HepG2 (cell line): ENCODE results near the gene PPP1R18. TPM values are rescaled to one million over a fixed set of nuclear protein-coding genes. Genes with fewer than 3 reads are reported as not detected.

Experiments
- HMG20A ChIP-seq: IDR thresholded peaks from 2 replicates; pipeline ENCODE4 v1.6.1; 2016; ENCODE audit warnings: borderline replicate concordance
- JUN ChIP-seq: sonication (generic); formaldehyde crosslinking; IDR thresholded peaks from 2 replicates; pipeline ENCODE4 v1.4.0; 2020; ENCODE audit warnings: mild to moderate bottlenecking, missing genetic modification reagents
- MED1 ChIP-seq: sonication (generic); formaldehyde crosslinking; IDR thresholded peaks from 2 replicates; pipeline ENCODE4 v1.4.0; 2020; ENCODE audit warnings: missing genetic modification reagents
- MIER2 ChIP-seq: IDR thresholded peaks from 2 replicates; pipeline ENCODE4 v1.6.1; 2016; ENCODE audit warnings: missing biosample characterization, missing genetic modification reagents
- NFE2L2 ChIP-seq: fragments of 150-350 bp; IDR thresholded peaks from 2 replicates; pipeline ENCODE4 v1.6.1; 2014; ENCODE audit warnings: low read length
- TBP ChIP-seq: sonication (generic); formaldehyde crosslinking; IDR thresholded peaks from 2 replicates; pipeline ENCODE4 v1.5.0; 2020; ENCODE audit warnings: missing genetic modification reagents
- ZNF629 ChIP-seq: sonication (generic); formaldehyde crosslinking; conservative IDR thresholded peaks from 2 replicates; pipeline ENCODE4 v1.5.0; 2020; ENCODE audit warnings: missing genetic modification reagents
- polyA plus RNA-seq, 8 experiments: library from polyadenylated mRNA; depleted of rRNA in 3 of 8; stranded (reverse) in 7 of 8; unstranded in 1 of 8; fragments of >200 nt; fragmentation: Illumina TruSeq in 4 of 8; extraction: Trizol in 4 of 8; gene quantifications; 2 replicates each; pipeline versions ENCODE4 v1.2.1 to v1.2.3, GENCODE V29; 2011 to 2016; ENCODE audit warnings: low read depth in 4 of 8, missing spikeins in 1 of 8, mixed read lengths in 1 of 8; ENCODE audit not compliant: insufficient read depth in 1 of 8
- total RNA-seq, 5 experiments: library from RNA; depleted of rRNA; stranded (reverse); fragments of >200 nt; fragmentation: Illumina TruSeq; extraction: Trizol; gene quantifications; 2 replicates each; pipeline ENCODE4 v1.2.3, GENCODE V29; 2016; ENCODE audit warnings: low read depth in 1 of 5
- TF ChIP-seq, protein P1 (sequence below): IDR thresholded peaks from 2 replicates; pipeline ENCODE4 v1.6.1; 2016
- TF ChIP-seq, protein P2 (sequence below), 2 experiments: IDR thresholded peaks; 2 replicates each; pipeline ENCODE4 v1.6.1; 2011 to 2012; ENCODE audit warnings: low read length in 2 of 2, borderline replicate concordance in 1 of 2, low read depth in 1 of 2, mild to moderate bottlenecking in 1 of 2, moderate library complexity in 1 of 2
- TF ChIP-seq, protein P3 (sequence below): sonication (generic); formaldehyde crosslinking; IDR thresholded peaks from 2 replicates; pipeline ENCODE4 v1.4.0; 2020; ENCODE audit warnings: missing genetic modification reagents
- TF ChIP-seq, protein P4 (sequence below): sonication (generic); formaldehyde crosslinking; IDR thresholded peaks from 2 replicates; pipeline ENCODE4 v1.4.0; 2020; ENCODE audit warnings: missing genetic modification reagents

Gene PPP1R18
- total and polyA plus RNA-seq, 2 of the 13 experiments (the other 11 are each of a cell fraction or from before 2014, with no cell fraction given), result 4.9 to 9.2 TPM

DNA sequence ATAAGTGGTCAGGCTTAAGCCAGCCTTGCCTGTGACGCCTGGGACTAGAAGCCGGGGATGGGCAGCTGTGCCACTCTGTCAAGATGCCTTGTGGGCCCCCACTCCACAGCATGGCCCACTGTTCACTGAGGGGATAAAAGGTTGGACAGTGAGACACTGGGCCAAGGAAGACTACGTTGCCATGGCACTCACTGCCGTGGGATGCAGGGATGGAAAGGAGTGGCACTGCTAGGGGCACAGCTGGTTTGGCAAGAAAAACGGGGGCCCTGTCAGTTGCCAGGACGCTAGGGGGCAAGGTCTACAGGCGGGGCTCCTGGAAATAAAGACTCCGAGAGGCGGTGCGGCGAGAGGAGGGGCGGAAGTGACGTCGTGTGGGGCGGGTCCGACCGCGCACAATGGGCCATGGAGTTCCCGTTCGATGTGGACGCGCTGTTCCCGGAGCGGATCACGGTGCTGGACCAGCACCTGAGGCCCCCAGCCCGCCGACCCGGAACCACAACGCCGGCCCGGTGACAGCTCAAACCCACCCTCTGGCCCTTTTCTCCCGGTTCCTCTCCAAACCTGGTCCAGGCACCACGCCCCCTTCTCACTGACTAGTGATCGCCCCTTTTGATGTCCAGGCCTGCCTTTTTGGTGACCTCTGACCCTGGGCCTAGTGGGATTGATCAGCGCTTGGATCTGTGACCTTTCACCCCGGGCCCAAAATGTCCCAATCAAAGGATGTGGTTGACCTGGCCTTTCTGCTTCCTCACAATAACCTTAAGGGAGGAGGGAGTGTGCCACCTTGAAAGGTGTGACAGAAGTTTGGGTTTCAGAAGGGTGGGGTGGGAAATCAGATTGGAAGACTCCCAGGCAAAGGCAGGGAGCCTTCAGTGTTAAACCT, 59.7 kb downstream of the PPP1R18 start, which contains the start of gene ATAT1 (continued):
- no peak; the same call in 1 of the 2 replicates for TF ChIP-seq ZNF629 (CRISPR knock-in tag)
- TF ChIP-seq, protein P1, sequence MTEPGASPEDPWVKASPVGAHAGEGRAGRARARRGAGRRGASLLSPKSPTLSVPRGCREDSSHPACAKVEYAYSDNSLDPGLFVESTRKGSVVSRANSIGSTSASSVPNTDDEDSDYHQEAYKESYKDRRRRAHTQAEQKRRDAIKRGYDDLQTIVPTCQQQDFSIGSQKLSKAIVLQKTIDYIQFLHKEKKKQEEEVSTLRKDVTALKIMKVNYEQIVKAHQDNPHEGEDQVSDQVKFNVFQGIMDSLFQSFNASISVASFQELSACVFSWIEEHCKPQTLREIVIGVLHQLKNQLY (CRISPR knock-in tag), result no peak
- TF ChIP-seq HMG20A (CRISPR knock-in tag), result peak; percentile 12; the same call in 1 of the 2 replicates
- TF ChIP-seq, protein P2, sequence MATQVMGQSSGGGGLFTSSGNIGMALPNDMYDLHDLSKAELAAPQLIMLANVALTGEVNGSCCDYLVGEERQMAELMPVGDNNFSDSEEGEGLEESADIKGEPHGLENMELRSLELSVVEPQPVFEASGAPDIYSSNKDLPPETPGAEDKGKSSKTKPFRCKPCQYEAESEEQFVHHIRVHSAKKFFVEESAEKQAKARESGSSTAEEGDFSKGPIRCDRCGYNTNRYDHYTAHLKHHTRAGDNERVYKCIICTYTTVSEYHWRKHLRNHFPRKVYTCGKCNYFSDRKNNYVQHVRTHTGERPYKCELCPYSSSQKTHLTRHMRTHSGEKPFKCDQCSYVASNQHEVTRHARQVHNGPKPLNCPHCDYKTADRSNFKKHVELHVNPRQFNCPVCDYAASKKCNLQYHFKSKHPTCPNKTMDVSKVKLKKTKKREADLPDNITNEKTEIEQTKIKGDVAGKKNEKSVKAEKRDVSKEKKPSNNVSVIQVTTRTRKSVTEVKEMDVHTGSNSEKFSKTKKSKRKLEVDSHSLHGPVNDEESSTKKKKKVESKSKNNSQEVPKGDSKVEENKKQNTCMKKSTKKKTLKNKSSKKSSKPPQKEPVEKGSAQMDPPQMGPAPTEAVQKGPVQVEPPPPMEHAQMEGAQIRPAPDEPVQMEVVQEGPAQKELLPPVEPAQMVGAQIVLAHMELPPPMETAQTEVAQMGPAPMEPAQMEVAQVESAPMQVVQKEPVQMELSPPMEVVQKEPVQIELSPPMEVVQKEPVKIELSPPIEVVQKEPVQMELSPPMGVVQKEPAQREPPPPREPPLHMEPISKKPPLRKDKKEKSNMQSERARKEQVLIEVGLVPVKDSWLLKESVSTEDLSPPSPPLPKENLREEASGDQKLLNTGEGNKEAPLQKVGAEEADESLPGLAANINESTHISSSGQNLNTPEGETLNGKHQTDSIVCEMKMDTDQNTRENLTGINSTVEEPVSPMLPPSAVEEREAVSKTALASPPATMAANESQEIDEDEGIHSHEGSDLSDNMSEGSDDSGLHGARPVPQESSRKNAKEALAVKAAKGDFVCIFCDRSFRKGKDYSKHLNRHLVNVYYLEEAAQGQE (IDR thresholded peaks at IDR 0.05; ENCODE audit: borderline replicate concordance in 1 of 2, low read depth in 1 of 2, low read length in 2 of 2), result peak in 1 of 2 experiments; percentile 57; a peak in 1 of 4 replicates
- TF ChIP-seq, protein P3, sequence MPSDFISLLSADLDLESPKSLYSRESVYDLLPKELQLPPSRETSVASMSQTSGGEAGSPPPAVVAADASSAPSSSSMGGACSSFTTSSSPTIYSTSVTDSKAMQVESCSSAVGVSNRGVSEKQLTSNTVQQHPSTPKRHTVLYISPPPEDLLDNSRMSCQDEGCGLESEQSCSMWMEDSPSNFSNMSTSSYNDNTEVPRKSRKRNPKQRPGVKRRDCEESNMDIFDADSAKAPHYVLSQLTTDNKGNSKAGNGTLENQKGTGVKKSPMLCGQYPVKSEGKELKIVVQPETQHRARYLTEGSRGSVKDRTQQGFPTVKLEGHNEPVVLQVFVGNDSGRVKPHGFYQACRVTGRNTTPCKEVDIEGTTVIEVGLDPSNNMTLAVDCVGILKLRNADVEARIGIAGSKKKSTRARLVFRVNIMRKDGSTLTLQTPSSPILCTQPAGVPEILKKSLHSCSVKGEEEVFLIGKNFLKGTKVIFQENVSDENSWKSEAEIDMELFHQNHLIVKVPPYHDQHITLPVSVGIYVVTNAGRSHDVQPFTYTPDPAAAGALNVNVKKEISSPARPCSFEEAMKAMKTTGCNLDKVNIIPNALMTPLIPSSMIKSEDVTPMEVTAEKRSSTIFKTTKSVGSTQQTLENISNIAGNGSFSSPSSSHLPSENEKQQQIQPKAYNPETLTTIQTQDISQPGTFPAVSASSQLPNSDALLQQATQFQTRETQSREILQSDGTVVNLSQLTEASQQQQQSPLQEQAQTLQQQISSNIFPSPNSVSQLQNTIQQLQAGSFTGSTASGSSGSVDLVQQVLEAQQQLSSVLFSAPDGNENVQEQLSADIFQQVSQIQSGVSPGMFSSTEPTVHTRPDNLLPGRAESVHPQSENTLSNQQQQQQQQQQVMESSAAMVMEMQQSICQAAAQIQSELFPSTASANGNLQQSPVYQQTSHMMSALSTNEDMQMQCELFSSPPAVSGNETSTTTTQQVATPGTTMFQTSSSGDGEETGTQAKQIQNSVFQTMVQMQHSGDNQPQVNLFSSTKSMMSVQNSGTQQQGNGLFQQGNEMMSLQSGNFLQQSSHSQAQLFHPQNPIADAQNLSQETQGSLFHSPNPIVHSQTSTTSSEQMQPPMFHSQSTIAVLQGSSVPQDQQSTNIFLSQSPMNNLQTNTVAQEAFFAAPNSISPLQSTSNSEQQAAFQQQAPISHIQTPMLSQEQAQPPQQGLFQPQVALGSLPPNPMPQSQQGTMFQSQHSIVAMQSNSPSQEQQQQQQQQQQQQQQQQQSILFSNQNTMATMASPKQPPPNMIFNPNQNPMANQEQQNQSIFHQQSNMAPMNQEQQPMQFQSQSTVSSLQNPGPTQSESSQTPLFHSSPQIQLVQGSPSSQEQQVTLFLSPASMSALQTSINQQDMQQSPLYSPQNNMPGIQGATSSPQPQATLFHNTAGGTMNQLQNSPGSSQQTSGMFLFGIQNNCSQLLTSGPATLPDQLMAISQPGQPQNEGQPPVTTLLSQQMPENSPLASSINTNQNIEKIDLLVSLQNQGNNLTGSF (CRISPR knock-in tag), result 0 out of 2 replicates have a peak, but pooled peaks have one; percentile 62
- TF ChIP-seq JUN (CRISPR knock-in tag), result peak; percentile 42; the same call in 1 of the 2 replicates
- no peak for TF ChIP-seq NFE2L2
- TF ChIP-seq TBP (CRISPR knock-in tag), result no peak
- TF ChIP-seq MED1 (CRISPR knock-in tag), result peak; percentile 58; the same call in 1 of the 2 replicates
- TF ChIP-seq, protein P4, sequence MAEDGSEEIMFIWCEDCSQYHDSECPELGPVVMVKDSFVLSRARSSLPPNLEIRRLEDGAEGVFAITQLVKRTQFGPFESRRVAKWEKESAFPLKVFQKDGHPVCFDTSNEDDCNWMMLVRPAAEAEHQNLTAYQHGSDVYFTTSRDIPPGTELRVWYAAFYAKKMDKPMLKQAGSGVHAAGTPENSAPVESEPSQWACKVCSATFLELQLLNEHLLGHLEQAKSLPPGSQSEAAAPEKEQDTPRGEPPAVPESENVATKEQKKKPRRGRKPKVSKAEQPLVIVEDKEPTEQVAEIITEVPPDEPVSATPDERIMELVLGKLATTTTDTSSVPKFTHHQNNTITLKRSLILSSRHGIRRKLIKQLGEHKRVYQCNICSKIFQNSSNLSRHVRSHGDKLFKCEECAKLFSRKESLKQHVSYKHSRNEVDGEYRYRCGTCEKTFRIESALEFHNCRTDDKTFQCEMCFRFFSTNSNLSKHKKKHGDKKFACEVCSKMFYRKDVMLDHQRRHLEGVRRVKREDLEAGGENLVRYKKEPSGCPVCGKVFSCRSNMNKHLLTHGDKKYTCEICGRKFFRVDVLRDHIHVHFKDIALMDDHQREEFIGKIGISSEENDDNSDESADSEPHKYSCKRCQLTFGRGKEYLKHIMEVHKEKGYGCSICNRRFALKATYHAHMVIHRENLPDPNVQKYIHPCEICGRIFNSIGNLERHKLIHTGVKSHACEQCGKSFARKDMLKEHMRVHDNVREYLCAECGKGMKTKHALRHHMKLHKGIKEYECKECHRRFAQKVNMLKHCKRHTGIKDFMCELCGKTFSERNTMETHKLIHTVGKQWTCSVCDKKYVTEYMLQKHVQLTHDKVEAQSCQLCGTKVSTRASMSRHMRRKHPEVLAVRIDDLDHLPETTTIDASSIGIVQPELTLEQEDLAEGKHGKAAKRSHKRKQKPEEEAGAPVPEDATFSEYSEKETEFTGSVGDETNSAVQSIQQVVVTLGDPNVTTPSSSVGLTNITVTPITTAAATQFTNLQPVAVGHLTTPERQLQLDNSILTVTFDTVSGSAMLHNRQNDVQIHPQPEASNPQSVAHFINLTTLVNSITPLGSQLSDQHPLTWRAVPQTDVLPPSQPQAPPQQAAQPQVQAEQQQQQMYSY, result peak; percentile 82; the same call in 1 of the 2 replicates
- peak; percentile 44; the same call in 1 of the 2 replicates for TF ChIP-seq MIER2 (CRISPR knock-in tag)
